CD4-positive, alpha-beta T cell treated with Interleukin-6 at 100 ng/mL for 8 hours (primary cell): ENCODE results near the gene GSTA4.

Source experiments
- DNase-seq: peaks from one replicate; pipeline ENCODE4 v3.0.0-alpha.2; 2020; ENCODE audit warnings: mixed read lengths, low spot score

GSTA4 gene, protein sequence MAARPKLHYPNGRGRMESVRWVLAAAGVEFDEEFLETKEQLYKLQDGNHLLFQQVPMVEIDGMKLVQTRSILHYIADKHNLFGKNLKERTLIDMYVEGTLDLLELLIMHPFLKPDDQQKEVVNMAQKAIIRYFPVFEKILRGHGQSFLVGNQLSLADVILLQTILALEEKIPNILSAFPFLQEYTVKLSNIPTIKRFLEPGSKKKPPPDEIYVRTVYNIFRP

DNA sequence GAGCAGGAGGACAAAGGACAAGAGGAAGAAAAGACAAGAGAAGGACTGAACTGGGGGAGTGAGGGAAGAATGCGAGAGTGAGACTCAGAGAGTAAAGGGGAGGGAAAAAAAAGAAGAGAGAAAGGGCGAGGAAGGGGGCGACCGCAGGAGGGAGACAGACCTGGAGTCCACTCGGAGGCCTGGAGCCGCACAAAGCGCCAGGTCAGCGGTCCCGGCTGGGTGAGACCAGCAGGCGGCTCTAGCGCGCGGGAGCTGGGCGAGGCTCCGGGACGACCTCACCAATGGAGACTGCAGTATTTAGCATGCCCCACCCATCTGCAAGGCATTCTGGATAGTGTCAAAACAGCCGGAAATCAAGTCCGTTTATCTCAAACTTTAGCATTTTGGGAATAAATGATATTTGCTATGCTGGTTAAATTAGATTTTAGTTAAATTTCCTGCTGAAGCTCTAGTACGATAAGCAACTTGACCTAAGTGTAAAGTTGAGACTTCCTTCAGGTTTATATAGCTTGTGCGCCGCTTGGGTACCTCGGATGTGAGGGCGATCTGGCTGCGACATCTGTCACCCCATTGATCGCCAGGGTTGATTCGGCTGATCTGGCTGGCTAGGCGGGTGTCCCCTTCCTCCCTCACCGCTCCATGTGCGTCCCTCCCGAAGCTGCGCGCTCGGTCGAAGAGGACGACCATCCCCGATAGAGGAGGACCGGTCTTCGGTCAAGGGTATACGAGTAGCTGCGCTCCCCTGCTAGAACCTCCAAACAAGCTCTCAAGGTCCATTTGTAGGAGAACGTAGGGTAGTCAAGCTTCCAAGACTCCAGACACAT lies at the start of gene GSTA4:
Gene GSTA4, minus strand, starts transcription at position 196 of the 824 bp plus-strand sequence. CDS start 1,041 bp downstream, outside the sequence.
- DNase-seq = peak; percentile 92

DNA sequence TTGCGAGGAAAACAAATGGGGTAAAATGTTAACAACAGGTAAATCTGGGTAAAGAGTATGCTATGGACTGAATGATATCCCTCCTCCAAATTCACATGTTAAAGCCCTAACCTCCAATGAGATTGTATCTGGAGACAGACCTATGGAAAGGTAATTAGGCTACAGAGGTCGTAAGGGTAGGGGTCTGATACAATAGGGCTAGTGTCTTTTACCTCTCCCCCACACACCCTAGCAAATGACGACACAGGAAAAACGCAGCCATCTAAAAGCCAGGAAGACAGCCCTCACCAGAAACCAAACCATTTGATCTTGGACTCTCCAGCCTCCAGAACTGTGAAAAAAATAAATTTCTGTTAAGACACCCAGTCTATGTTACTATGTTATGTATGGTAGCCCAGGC lies 49.5 kb upstream of the GSTA4 start:
- no peak for DNase-seq

DNA sequence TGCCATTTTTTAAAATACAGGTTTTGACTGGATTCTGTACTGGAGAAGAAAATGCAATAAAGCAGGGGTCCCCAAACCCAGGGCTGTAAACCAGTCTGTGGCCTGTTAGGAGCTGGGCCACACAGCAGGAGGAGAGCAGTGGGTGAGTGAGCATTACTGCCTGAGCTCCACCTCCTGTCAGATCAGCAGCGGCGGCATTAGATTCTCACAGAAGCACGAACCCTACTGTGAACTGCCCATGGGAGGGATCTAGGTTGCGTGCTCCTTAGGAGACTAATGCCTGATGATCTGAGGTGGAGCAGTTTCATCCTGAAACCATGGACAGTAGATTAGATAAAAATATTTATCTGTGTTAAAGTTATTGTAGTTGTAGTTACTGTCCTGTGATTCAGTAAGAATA lies 49.0 kb upstream of the GSTA4 start:
- no peak for DNase-seq

DNA sequence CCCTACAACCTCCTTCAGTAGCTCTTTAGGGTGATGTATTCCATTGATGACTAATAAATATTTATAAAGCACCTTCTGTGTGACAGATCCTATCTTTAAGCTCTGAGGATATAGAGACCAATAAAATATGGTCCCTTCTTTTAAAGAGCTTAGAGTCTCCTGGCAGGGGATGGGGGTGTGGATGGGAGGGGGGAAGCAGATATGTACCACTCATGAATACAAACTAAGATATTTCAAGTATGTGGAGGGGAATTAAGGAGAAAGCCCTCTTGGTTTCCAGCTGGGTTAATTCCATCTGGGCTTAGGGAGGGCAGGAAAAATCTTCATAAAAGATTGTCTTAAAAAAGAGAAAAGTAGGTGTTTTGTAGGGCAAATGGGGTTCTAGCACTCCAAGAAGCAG lies 48.5 kb upstream of the GSTA4 start:
- no peak for DNase-seq

DNA sequence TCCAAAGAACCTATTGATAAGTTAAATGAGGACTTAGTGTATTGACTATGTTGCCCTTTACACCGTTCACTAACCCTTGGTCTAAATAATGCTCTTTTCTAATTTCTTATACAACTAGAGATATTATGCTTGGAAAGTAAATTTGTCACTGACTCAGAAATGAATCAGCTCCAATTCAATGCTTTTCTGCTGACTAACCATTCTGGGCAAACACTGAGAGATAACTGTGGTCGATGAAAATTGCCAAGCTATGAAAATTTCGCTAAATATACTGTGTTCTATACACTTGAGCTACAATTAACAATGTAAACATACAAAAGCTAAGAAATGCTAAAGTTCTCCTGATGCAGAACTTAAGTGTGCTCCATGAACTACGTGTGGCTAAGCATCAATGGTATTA lies 47.0 kb upstream of the GSTA4 start:
- DNase-seq = no peak

DNA sequence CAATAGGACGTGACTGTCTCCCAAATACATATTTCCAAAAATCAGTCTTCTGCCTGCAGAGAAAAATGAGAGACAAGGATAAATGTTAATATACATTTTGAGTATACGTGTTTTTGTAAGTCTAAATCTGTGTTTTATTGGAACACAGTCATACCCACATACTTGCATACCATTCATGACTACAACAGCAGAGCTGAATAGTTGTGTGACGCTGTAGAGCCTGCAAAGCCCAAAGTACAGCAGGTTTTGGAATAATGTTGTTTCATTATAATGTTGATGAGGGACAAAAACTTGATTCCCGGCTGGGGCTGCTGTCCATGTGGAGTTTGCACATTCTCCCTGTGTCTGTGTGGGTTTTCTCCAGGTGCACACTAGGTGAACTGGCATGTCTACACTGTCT lies 46.3 kb upstream of the GSTA4 start:
- DNase-seq = no peak

DNA sequence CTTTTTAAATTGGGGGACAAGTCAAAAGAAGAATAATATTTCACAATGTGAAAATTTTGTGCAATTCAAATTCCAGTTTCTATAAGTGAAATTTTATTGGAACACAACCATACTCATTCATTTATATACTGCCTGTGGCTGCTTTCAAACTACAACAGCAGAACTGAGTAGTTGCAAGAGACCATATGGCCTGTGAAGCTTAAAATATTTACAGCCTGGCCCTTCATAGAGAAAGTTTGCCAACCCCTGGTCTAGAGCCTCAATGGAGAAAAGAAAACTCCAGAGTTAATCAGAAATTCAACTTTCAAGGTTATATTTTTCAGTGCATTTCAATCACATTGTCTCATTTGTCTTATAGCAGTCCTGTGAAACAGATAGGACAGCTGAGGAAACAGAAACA lies 43.5 kb upstream of the GSTA4 start:
- no peak for DNase-seq

DNA sequence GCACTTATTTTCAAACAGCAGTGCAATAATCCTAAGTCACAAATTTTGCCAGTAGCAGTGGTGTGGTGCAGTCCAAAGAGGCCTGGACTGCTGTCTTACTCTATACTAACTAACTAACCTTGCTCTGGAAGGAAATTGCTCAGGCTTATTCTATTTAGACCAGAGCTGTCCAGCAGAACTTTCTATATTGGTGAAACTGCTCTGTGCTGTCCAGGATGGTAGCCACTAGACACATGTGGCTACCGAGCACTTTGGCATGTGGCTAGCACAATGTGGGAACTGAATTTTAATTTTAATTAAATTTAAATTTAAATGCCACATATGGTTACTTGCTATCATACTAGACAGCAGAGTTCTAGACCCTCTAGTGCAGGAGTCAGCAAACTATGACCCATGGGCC lies 43.1 kb upstream of the GSTA4 start:
- no peak for DNase-seq

DNA sequence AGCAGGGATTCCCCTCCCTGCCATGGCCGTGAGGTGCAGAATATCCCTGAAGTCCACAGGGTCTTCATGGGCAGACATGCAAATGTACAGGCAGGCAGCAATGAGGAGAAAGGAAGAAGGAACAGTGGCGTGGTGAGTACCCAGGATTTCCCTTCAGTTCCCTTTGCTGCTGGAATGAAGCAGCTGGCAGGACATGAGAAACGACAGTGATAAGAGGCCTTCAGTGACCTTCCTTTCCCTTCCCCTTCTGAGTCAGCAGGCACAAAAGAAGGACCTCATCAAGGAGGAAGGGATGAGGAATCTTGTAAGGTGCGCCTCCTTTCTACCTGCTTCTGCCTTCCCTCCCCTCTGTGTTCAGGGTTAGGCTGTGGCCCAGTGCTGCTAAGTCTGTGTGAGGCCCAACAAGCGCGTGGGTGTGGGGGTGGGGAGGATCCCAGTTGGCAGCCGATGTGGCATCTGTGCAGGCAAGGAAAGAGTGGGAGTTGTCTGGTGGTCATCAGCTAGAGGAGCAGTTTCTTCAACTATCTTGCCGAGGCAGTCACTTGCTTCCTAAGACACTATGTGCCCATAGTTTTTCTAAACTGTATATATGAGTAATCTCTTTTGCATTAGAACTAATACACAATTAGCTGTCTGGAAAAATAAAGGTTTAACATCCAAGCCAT lies 40.6 kb upstream of the GSTA4 start:
- no peak for DNase-seq

DNA sequence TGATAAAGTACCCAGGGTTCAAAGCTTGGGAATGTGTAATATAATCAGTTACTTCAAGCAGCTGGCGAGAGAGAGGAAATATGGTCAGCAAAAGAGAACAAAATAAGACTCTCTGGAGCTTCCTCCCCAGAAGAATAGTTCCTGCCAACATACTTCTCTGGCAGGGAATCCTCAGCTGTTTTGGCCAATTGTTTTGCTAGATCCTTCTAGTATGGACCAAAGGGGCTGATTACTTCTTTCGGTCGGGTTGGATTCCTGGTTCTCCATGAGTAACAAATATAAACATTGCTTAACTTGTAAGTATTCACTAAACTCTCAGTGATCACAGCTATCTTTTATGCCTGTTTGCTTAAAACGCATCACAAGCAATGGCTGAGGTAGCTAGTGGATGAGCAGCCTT lies 38.7 kb upstream of the GSTA4 start:
- no peak for DNase-seq

DNA sequence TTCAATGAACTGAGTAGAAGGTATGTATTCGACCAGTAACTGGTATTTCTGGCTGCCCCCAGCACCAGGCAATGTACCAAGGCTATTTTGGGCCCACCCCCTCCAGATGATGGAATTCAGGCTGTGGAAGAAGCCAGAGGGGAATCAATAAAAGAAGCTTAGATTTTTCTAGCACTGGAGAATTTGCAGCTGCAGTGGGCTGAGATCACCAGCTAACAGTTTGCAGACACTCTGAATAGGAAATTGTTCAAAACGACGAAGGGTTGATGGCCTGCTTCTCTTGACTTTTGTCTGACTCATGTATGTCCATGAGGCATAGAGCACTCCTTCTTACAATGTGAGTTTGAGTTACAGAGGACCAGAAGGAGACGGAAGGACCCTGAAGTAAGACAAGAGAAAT lies 37.8 kb upstream of the GSTA4 start:
- DNase-seq = no peak

DNA sequence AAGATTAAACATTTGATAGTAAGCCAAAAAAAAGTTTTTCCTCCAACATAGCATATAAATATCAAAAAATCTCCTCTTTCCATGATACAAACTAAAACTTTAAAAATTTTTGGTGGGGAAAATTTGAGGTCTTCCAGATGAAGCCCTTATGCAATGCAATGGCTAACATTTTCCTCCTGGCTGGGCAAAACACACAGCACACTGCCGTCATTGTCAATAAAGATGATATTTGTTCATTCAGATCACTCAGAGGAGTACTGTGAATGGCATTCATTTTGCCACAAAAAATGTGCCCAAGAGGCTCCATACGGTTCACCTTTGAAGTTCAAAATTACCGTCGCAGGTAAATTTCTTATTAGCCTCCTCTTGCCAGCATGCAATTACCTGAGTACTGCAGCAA lies 36.2 kb upstream of the GSTA4 start:
- no peak for DNase-seq

DNA sequence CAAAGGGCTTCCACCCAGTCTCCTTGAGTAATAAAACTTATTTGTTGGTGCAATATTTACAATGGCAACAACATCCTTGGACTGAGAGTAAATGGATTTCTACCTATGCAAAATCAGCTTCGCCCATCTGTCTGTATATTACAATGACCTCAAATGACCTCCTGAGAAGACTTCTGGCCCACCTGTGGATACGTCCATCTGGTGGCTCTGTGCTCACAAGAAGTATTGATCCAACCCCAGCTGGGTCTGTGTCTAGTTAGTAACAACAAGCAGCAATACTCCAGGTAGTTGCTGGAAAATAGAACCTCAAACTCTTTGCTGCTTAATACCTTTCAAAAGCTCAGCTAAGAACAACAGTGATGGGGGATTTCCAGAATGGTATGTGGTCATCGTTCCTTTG lies 34.7 kb upstream of the GSTA4 start:
- no peak for DNase-seq

DNA sequence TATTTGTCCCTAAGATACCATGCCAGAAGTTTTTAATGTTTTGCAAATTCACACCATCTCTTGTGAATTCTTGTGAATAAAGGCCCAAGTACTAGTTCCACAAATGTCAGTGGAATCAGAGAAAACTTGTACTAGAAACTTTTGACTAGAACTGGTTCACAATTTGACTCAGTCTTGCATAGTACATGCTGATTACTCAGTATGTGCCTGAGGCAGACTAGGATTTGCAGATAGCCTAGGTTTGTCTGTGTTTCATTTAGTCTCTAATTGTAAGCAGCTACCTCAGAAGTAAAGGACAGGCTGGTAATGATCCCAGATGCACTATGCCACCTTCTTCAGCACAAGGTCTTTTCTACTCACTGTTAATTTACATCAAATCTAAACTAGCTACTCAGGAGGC lies 34.2 kb upstream of the GSTA4 start:
- no peak for DNase-seq

DNA sequence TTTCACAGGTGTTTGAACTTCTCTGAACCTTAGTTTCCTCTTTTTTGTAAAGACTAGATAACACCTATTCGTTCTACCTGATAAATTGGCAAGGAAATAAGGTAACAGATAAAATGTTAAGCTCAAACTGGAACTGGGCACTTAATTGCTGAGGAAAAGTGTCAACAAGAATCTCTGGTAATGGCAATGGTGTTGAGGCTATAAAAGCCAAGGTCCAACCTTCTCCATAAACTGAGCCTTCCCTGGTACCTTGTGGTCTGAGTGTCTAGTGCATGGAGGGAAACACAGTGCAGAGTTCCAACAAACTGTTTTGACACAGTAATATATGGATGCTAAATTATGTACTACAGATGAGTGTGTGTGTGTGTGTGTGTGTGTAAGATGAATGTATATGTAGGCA lies 33.4 kb upstream of the GSTA4 start:
- no peak for DNase-seq

DNA sequence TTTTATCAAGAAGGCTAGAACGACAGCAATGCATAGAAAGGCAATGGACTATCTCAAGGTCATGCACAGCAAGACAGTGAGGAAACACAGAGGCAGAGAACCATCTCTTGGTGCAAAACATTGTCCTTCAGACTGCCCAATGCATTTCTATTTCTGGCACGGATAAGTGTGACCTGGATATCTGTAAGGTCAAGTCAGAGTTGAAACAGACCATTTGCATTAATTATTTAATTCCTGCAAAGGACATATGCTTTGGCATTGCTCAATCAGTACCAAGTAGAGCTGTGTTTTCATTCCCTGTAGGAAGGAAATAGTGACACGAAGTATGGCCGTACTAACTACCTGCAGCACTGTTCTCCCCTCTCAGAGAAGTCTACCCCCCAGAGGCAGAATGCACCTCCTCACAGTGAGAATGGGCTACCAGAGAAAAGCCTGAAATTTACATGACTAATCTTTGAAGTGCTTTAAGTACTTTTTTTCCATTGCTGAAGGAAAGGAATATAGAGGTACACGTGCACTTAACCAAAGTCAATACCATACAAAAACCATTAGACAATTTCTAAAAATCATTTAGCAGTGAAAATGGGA lies 32.1 kb upstream of the GSTA4 start:
- no peak for DNase-seq

DNA sequence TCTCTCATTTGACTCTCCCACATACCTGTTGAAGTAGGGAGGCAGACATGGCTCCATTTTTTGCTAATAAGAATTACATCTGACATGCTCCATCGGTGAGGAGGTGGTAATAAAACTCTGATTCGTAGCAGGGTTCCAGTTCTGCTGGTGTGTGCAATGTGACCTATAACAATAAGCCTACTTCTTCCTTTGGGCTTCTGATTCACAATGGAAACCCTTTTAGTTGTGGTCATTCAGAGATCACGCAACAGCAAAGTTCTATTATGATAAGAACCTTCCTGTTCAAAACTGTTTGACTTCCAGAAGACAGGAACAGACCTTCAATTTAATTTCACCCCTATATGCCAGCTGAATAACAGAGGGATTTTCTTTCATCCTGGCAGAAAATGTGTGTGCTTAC lies 31.4 kb upstream of the GSTA4 start:
- no peak for DNase-seq

DNA sequence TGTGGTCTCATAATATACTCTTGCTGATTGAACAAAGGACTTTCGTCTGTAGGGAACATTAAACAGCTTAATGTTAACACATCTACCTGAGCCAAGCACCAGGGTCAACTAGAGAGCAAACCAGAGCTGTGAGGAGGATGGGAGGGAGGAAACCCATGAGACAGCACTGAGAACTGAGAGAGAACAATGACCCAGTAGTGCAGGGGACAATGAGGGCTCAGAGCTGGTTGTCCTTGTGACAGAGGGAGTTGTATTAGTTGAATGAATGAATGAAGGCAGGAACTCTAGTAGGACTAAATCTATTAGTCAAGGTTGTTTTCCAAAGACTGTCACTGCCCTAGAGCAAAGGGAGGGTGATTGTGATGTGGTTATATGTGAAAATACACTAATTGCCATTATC lies 28.2 kb upstream of the GSTA4 start:
- DNase-seq = no peak

DNA sequence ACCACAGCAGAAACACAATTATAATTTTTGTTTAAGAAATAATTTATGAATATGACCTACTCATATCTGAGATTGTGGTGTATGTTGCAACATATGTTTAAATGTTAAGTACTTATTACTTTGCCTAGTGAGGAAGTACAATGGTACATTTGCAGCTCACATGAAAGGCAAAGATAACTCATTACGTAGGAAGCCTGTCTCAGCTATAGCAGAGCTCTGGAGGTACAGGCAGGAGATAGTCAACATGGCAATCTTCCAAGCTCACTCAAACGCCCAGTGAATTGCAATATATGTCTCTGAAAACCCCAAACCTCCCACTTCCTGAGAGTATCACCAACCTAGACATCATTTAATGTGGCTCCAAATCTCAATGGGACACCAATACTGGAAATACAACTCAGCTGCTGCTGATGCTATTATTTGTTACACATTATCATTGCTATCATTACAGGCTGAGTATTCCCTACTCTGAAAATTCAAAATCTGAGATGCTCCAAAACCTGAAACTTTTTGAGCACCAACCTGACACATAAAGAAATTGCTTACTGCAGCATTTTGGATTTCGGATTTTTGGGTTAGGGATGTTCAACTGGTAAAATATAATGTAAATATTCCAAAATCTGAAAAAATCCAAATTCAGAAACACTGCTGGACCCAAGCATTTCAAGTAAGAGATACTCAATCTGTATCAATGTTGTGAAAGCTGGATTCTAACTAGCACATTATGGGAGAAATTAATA lies 25.1 kb upstream of the GSTA4 start:
- no peak for DNase-seq

DNA sequence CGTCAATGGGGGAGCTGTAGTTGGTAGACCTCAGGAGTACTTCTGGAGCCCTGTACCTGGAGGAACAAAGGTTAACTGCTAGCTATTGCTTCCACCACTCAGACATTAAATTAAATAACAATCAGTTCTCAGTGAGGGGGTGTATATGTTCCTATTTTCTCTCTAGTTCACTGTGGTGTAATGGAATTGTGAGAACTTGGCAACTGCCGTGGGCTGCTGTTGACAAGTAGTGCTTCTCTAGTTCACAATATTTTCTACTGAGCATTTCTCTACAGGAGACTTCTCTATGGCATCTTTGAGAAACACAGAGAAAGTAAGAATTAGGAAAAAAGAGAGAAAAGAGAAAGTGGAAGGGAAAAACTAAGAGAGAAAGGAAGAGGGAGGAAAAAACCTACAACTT lies 23.4 kb upstream of the GSTA4 start:
- no peak for DNase-seq

DNA sequence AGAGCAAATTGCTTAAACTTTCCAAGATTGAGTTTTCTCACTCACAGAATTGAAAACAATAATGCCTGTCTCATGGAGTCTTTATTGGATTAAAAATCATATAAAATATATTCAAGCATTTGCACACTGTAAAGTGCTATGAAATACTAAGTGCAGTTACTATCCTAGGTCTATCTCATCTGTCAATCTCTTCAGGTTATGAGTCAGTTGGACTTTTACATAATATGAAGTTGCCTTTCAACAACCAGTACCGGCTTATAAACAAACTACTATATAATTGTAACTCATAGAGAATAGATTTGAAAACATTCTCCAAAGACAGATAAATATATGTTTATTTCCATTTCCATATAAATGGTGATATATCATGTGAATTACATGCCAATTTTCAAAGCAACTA lies 20.4 kb upstream of the GSTA4 start:
- no peak for DNase-seq

DNA sequence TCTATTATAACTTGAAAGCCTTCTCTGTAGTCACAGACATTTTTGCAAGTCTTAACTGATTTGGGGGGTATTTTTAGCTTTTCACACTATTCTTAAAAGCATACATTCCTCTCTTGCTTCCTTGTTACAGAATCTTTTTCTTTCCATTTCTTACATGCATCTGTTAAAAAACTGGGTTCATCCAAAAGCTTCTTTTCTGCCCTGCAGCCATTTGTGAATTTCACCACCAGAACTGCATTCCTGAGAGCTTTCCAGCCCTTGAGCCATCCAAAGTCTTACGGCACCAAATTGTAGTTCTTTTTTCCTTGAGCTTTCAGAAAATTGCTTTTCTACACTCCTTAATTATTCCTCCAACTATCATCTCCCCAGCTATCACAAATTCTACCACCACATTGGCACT lies 19.7 kb upstream of the GSTA4 start:
- DNase-seq = no peak
